GM18873 (cell line): Measurements from ENCODE around the gene TMEM87B.

Source experiments
- ATAC-seq: cut with Tn5 transposase; IDR thresholded peaks from one replicate; pipeline ENCODE4 v1.9.1; 2021; ENCODE audit warnings: mild to moderate bottlenecking, moderate library complexity, moderate number of reproducible peaks; ENCODE audit not compliant: unreplicated experiment, low FRiP score

The TMEM87B gene

GRCh38 chr2:112149194-112149593 lies 94.1 kb downstream of the TMEM87B start:
- no peak for ATAC-seq

GRCh38 chr2:112149866-112150435 lies 94.9 kb downstream of the TMEM87B start:
- no peak for ATAC-seq

DNA sequence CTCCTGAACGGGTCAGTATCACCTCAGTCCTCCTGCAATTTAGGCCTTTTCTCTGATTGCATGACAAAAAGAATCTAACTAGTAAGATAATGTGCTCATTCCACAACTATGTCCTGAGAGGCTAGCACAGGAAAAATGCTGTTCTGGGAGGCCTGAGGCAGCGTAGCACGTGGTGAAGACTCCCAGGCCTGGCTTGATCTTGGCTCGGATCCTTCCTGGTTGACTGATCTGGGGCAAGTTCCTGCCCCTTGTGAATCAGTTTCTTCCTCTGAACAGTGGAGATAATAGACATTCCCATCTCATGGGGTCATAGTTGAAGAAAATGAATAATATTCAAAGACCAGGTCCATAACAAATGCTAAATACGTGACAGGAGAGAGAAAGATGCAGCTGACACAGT lies 95.4 kb downstream of the TMEM87B start:
- ATAC-seq = no peak

GRCh38 chr2:112150851-112151250 lies 95.8 kb downstream of the TMEM87B start:
- ATAC-seq = no peak

DNA sequence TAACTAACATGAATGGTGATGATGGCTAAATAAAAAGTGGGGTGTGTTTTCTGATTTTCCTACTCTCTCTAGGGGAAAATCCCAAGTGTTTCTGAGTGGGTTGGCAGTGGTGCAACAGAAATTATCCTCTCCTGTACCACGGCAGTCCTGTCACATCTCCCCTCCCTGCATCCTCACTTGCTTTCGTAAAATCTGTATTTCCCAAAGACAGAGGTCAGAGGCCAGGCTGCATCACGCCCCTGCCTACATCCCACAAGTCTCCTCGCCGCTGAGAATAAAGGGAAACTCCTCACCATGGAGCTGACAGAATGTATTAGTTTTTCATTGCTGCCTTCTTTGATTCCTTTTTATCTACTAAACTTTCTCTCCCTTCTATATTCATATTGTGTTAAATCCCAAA lies 96.2 kb downstream of the TMEM87B start:
- ATAC-seq = no peak

DNA sequence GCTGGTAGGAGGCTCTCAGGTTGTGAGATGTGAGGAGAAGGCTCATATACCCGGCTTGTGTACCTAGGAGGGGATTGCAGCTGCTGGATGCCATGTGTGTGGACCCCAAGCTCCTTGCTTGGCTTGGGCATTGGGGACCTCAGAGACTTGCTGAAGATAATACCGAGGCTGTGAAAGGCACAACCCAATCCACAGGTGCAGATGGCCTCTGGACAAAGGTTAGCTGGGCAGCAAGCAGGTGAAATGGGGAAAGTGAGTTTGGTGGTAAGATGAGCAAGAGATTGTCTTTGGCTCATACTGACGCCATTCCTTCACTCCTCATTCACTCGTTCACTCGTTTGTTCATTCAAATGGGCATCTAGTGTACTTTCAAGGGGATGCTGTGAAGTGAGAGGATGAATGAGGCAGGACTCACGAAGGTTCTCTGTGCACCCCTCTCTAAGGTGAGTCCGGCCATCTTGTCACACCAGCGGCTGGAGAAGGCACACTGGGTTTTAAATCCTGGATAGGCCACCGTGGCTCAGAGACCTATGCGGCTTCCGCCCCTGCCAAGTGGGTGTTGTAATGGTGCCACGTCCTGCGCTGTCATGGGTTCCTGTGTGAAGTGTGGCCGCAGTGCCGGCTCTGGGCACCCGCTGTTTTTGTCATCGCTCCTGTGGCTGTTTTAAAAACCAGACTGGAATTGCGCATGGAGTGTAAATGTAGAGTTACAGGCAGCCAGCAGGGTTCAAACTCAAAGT lies 96.8 kb downstream of the TMEM87B start:
- no peak for ATAC-seq

DNA sequence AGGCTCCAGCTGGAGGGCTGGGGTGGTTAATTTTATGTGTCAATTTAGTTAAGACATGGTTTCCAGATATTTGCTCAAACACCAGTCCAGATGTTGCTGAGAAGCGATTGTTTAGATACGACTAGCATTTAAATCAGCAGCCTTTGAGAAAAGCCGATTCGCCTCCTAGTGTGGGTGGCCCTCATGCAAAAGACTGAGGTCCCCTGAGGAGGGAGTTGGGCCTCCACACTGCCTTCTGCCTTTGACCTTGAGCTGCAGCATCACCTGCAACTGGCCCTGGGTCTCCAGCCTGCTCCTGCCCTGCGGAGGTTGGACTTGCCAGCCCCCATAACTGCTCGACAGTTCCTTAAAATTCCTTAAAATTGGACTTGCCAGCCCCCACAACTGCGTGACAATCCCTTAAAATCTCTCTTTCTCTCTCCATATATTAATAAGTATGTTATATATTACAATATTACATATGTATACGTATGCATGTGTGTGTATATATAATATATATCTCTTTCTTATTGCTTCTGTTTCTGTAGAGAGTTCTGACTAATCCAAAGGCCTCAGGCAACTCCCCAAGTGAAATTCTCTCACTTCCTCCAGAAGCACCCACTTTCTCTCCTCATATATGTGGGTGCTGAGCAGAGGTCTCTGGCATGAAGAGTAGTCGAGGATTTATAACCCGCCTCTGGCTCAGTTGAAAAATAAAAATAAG lies 97.6 kb downstream of the TMEM87B start:
- ATAC-seq = no peak

- no peak for ATAC-seq
Observed at GRCh38 chr2:112153179-112153490, 98.1 kb downstream of the TMEM87B start.

- no peak for ATAC-seq
Observed at GRCh38 chr2:112153501-112153900, 98.4 kb downstream of the TMEM87B start.

DNA sequence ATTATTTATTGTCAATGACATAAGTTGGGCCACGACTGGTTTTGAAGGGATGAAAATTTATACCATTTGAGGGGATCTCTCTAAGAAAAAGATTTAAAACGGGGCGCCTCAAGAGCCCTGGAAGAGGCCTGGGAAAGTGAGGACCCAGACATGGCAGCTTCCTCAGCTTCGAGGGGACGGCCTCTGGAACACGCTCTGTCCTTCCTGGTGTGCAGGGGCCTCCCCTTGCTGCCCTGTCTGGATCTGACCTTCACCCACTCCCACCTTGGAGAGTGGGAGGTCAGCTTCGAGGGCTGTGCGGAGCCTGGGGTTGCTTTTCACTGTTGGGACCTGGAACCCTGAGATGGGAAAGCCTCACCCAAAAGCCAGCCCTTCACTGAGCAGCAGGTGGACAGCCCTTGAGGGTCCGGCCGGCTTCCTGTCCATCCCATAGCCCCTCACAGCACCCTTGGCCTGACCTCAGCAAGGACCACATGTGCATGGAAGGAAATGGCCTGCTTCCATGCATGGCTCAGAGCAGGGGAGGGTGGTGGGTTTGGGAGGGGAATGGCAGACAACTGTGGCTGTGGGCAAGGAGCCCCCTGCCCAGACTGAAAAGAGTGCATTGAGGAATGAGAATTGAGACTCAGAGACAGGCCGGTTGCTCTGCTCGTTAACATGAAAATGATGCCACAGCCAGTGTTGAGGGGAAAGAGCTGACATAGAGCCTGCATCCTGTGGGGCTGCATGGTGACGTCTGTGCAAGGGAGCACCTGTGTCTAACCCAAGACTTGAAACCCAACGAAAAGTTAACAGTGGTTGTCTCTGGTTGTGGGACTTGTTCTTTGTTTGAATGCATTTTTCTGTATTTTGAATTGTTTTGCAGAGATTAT lies 99.4 kb downstream of the TMEM87B start:
- no peak for ATAC-seq

GRCh38 chr2:112155331-112156151 lies 100.5 kb downstream of the TMEM87B start:
- no peak for ATAC-seq

- no peak for ATAC-seq
Observed at GRCh38 chr2:112156152-112156986, 101.3 kb downstream of the TMEM87B start.

DNA sequence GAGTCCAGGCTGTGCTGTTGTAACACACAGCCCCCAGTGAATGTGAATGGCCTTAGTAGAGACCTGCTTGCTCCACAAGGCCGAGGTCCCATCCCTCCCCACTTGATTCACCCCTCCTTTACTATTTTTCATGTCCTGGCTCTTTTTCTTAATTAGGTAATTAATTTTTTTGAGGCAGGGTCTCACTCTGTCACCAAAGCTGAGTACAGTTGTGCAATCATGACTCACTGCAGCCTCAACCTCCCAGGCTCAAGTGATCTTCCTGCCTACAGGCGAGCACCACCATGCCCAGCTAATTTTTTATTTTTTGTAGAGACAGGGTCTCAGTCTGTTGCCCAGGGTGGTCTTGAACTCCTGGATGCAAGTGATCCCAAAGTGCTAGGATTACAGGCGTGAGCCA lies 102.4 kb downstream of the TMEM87B start:
- no peak for ATAC-seq

GRCh38 chr2:112159454-112159921 lies 104.4 kb downstream of the TMEM87B start:
- no peak for ATAC-seq

DNA sequence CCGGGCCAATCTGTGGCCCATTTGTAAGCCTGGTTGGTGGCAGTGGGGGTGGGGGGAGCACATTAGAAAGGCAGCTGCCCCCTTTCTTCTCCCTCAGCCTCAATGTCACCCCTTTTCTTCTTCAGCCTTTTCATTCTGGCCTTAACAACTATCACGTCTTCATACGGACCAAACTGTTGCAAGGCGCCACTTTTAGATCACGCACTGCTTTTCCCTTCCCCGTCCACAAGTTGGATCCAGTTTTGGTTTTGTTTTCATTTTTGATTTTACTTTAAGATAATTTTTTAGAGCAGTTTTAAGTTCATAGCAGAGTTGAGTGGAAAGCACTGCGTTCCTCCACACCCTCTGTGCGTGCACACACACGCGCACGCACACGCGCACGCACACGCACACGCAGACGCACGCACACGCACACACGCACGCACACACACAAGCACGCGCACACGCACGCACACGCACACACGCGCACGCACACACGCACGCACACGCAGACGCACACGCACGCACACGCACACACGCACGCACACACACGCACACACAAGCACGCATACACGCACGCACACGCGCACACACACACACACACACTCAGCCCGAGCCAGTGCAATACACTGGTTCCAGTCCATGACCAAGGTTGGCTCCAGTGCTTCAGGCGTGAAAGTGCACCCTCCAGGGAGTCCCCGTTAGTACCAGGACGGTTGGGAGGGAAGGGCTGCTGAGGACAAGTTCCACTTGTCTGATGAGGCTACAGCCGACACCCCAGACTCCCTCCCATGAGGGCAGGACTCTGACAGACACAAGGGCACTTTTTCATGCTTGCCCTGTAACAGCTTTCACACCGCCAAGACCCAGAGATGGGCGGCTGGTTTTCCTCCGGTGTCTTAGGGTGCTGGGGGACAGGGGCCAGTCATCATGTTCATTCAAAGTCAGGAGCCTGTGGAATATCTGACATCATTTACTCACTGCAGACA lies 105.5 kb downstream of the TMEM87B start:
- no peak for ATAC-seq

- no peak for ATAC-seq
Observed at GRCh38 chr2:112161431-112162145, 106.5 kb downstream of the TMEM87B start.

- no peak for ATAC-seq
Observed at GRCh38 chr2:112162341-112162740, 107.3 kb downstream of the TMEM87B start.
